ENCODE measurements around the gene CCDC15. TPM values are rescaled to one million over a fixed set of nuclear protein-coding genes. Genes with fewer than 3 reads are reported as not detected.

Gene CCDC15
- total and polyA plus RNA-seq, 2 of the 4 experiments (the other 2 are of a cell fraction): 1.1 to 2.0 TPM

- Histone ChIP-seq H3K4me3 (ENCODE audit: insufficient read depth, low read depth, low read length) (no peak overlapping the region), H2BK20ac (ENCODE audit: low read depth, low read length) (no peak overlapping the region), H2BK15ac (ENCODE audit: low read depth, low read length) (no peak overlapping the region), H4K91ac (ENCODE audit: insufficient read depth, low read depth, low read length) (no peak overlapping the region), H2BK5ac (ENCODE audit: low read depth, low read length, poor library complexity, severe bottlenecking) (no peak overlapping the region), H3K4ac (ENCODE audit: low read depth, low read length) (no peak overlapping the region), H3K79me1 (ENCODE audit: low read depth in 1 of 2, low read length in 2 of 2) (no peaks in the 10 kb centered on the region), H3K27ac (ENCODE audit: insufficient read depth, low read length) (no peak overlapping the region), H3K36me3 (ENCODE audit: control insufficient read depth, insufficient read depth, low read length) (no peaks in the 10 kb centered on the region), H4K5ac (ENCODE audit: low read depth, low read length) (no peak overlapping the region), H4K20me1 (ENCODE audit: insufficient read depth, low read length) (no peaks in the 10 kb centered on the region), H4K8ac (ENCODE audit: low read depth in 2 of 2, low read length in 2 of 2) (no peak overlapping the region), H2BK120ac (ENCODE audit: low read depth, low read length) (no peak overlapping the region), H2AK9ac (replicated peaks; ENCODE audit: low read depth, low read length, poor library complexity) (no peak overlapping the region), H3K9me3 (ENCODE audit: control insufficient read depth, insufficient read depth, low read length) (no peaks in the 10 kb centered on the region), H3K4me1 (ENCODE audit: control insufficient read depth, insufficient read depth, low read length) (peaks cover 11% of the 10 kb centered on the region), H3K4me2 (ENCODE audit: low read depth, low read length) (no peak overlapping the region), H2AFZ (replicated peaks; ENCODE audit: low read length, poor library complexity) (no peak overlapping the region), H3K18ac (ENCODE audit: low read depth, low read length) (no peak overlapping the region), H2AK5ac (ENCODE audit: low read depth, low read length) (no peak overlapping the region), H3K27me3 (ENCODE audit: control insufficient read depth, insufficient read depth, low read length) (no peaks in the 10 kb centered on the region; the same call in 1 of the 2 replicates), H3K14ac (replicated peaks; ENCODE audit: low read depth, low read length) (no peak overlapping the region), H3K9ac (ENCODE audit: low read depth, low read length) (no peak overlapping the region), H3K23ac (ENCODE audit: low read depth, low read length) (no peak overlapping the region), H3K56ac (ENCODE audit: extremely low read depth, insufficient read depth, low read length) (no peak overlapping the region), H3K9me1 (ENCODE audit: insufficient read depth, low read length) (peaks cover 17% of the 10 kb centered on the region)
- DNase-seq (no peak), ATAC-seq (ENCODE audit: low read depth) (no peak)
- BruUV-seq (replicated peaks): no TSS peak
- ChIA-PET POLR2A (ENCODE audit: unreplicated experiment) (no interaction called here), CTCF (interaction anchor here (1.0 kb wide), 1 partner anchor 12 kb away, joined by 4 read pairs; no protein-coding TSS in a partner anchor)
- whole genome bisulfite sequencing, 2 experiments (ENCODE audit: extremely low coverage in 2 of 2, insufficient read length in 1 of 2): 97% methylated on average over 10 of the region's 14 CpGs; no CpG with 5 or more reads in 1 of the 2 experiments
- no peak for TF ChIP-seq RAD21 (IDR thresholded peaks at IDR 0.05; ENCODE audit: low read length)
- dilution Hi-C loops (cut with HindIII; ENCODE audit: low sequenced_read_pairs, unreplicated experiment) (no loop called here), intact Hi-C loops (cut with micrococcal nuclease) (no loop called here), in situ Hi-C loops (cut with MboI; ENCODE audit: low sequenced_read_pairs) (no loop called here)
These were observed 124.6 kb downstream of the CCDC15 start for GRCh38 chr11:125078516-125079140.

Measured in IMR-90 (cell line).